Measurements from ENCODE around the gene TPR. TPM values are rescaled to one million over a fixed set of nuclear protein-coding genes. Genes with fewer than 3 reads are reported as not detected.

Gene TPR
- total and polyA plus RNA-seq, 2 of the 8 experiments (the other 6 are each of a cell fraction or from before 2014, with no cell fraction given), result 57.1 to 102 TPM

DNA sequence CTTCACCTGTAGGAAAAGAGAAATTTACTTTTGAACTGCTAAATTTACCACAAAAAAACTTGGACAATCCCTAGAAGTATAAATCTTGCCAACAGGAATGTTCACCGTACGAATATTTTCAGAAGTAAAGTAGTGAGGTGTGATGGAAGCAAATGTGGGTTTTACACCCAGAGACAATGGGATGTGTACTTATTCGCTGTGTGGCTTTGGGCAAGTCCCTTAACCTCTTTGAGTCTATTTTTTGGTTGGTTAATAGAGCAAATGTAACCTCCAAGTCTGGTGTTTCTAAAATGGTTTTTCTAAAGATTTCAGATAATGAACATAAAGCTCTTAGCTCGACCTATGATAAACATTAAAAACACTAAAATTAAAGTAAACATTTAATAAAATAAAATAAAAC lies 51.2 kb downstream of the TPR start:
- no peaks in the 10 kb centered on the region for H3K79me1 ChIP-seq (ENCODE audit: low read depth, low read length)
- H2BK120ac ChIP-seq (replicated peaks; ENCODE audit: low read depth, low read length), result no peak overlapping the region
- no peak overlapping the region for H3K27ac ChIP-seq (ENCODE audit: low read depth, low read length)
- no peak overlapping the region for H4K91ac ChIP-seq (replicated peaks; ENCODE audit: insufficient read length, low read length)
- H3K23me2 ChIP-seq (ENCODE audit: low read depth, low read length), result no peaks in the 10 kb centered on the region
- H4K20me1 ChIP-seq (replicated peaks in 1 of 2; ENCODE audit: control insufficient read depth in 1 of 2, insufficient read depth in 2 of 2, low read length in 2 of 2), result no peaks in the 10 kb centered on the region
- FAIRE-seq (no peak), DNase-seq (ENCODE audit: low read depth in 1 of 2, low spot score in 2 of 2) (no peak)
- no peaks in the 10 kb centered on the region for H3K79me2 ChIP-seq (ENCODE audit: control insufficient read depth in 1 of 2, insufficient read depth in 2 of 2, low read length in 2 of 2)
- H3K56ac ChIP-seq (replicated peaks; ENCODE audit: insufficient read length, low read depth, low read length), result no peak overlapping the region
- H3K27me3 ChIP-seq (replicated peaks in 1 of 4; ENCODE audit: control insufficient read depth in 3 of 4, extremely low read depth in 1 of 4, insufficient read depth in 3 of 4, low read length in 3 of 4), result no peaks in the 10 kb centered on the region
- WGBS, 2 experiments (ENCODE audit: extremely low coverage in 1 of 2, insufficient coverage in 1 of 2, insufficient read length in 1 of 2, insufficient replicate concordance in 2 of 2, low coverage in 1 of 2, low lambda C conversion rate in 2 of 2, missing lambda C conversion rate in 1 of 2), result 92% methylated on average over 4 of the region's 4 CpGs; no CpG with 5 or more reads in 1 of the 2 experiments
- H3K4me3 ChIP-seq (ENCODE audit: extremely low read depth in 1 of 4, insufficient read depth in 2 of 4, low read depth in 3 of 4, low read length in 4 of 4), result no peak overlapping the region
- no peak overlapping the region for H2AFZ ChIP-seq (ENCODE audit: low read length)
- H3K14ac ChIP-seq (ENCODE audit: insufficient read length), result no peak overlapping the region
- H3K9me3 ChIP-seq (ENCODE audit: insufficient read depth in 2 of 2, low read depth in 1 of 2, low read length in 1 of 2), result no peaks in the 10 kb centered on the region
- no peak overlapping the region for H3K23ac ChIP-seq (ENCODE audit: insufficient read length)
- H2AK5ac ChIP-seq (ENCODE audit: low read depth, low read length), result no peak overlapping the region
- no peak overlapping the region for H4K8ac ChIP-seq (ENCODE audit: extremely low read depth, insufficient read depth, low read length)
- H3K18ac ChIP-seq (ENCODE audit: extremely low read depth, low read length), result no peak overlapping the region
- no peak overlapping the region for H2BK20ac ChIP-seq (ENCODE audit: low read length)
- H3K36me3 ChIP-seq (ENCODE audit: control insufficient read depth in 2 of 4, insufficient read depth in 4 of 4, low read length in 3 of 4), result peaks cover 4 to 85% (median 52%) of the 10 kb centered on the region in 4 experiments; a peak in 7 of 8 replicates
- H3K4ac ChIP-seq (replicated peaks; ENCODE audit: insufficient read length, low read depth, low read length), result no peak overlapping the region
- no peak overlapping the region for H3K4me2 ChIP-seq (ENCODE audit: insufficient read depth in 1 of 2, low read depth in 2 of 2, low read length in 2 of 2)
- no peak overlapping the region for H3K9ac ChIP-seq (replicated peaks in 1 of 4; ENCODE audit: extremely low read depth in 1 of 4, low read depth in 3 of 4, low read length in 3 of 4)
- no peaks in the 10 kb centered on the region for H3K4me1 ChIP-seq (replicated peaks in 1 of 4; ENCODE audit: control insufficient read depth in 3 of 4, insufficient read depth in 4 of 4, low read length in 3 of 4)
- CTCF ChIA-PET (ENCODE audit: partially characterized antibody), result interaction anchor here (2.5 to 9.2 kb wide), 2 partner anchors 10 to 11 kb away, joined by 28 to 134 read pairs; no protein-coding TSS in a partner anchor
- H2BK15ac ChIP-seq (ENCODE audit: low read length), result no peak overlapping the region
- H4K5ac ChIP-seq (ENCODE audit: insufficient read length, low read depth, low read length), result no peak overlapping the region
- H2BK5ac ChIP-seq (ENCODE audit: low read depth, low read length), result no peak overlapping the region
- no peak overlapping the region for H2BK12ac ChIP-seq (ENCODE audit: low read depth, low read length)
- POLR2A ChIA-PET (ENCODE audit: partially characterized antibody), result no interaction called here
- TF ChIP-seq TBP (IDR thresholded peaks at IDR 0.05; ENCODE audit: low read depth, low read length), result no peak
- no peak for TF ChIP-seq SAP30 (IDR thresholded peaks at IDR 0.05; ENCODE audit: insufficient read depth, insufficient replicate concordance, low read length)
- TF ChIP-seq YY1 (IDR thresholded peaks at IDR 0.05; ENCODE audit: low read depth, low read length), result no peak
- TF ChIP-seq SUZ12 (IDR thresholded peaks at IDR 0.05; ENCODE audit: low read length), result no peak
- no peak for TF ChIP-seq TAF1 (IDR thresholded peaks at IDR 0.05; ENCODE audit: low read depth, low read length)
- no peak for TF ChIP-seq SP1 (IDR thresholded peaks at IDR 0.05; ENCODE audit: low read depth, low read length)
- TF ChIP-seq ASH2L (IDR thresholded peaks at IDR 0.05; ENCODE audit: low read length), result no peak
- TF ChIP-seq CTCF (IDR thresholded peaks at IDR 0.05; ENCODE audit: control extremely low read depth in 1 of 3, insufficient read depth in 1 of 3, low read depth in 1 of 3, low read length in 3 of 3), result no peak
- no peak for TF ChIP-seq E2F6 (IDR thresholded peaks at IDR 0.05)
- no peak for TF ChIP-seq MAX (IDR thresholded peaks at IDR 0.05)
- no peak for TF ChIP-seq EP300 (IDR thresholded peaks at IDR 0.05; ENCODE audit: borderline replicate concordance in 1 of 2, low read depth in 2 of 2, low read length in 2 of 2)
